Measurements from ENCODE around the gene HHIPL1.

The HHIPL1 gene

DNA sequence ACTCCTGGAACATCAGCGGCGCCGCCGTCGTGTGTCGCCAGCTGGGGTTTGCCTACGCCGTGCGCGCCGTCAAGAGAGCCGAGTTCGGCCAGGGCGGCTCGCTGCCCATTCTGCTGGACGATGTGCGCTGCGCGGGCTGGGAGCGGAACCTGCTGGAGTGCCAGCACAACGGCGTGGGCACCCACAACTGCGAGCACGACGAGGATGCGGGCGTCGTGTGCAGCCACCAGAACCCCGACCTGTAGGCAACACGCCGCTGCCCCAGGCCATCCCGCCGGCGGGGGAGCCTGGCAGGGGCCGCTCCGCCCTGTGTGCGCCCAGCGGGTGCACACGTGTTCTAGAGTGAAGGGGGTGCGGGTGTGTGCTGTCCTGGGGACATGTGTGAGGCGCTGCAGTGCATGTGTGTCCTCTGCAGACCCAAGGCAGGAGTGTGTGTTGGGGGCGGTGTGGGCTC is 30.5 kb downstream of the HHIPL1 start:
- H3K4me2 ChIP-seq (ENCODE audit: low read depth, low read length, poor library complexity, severe bottlenecking): no peak overlapping the region
- H4K20me1 ChIP-seq (ENCODE audit: low read depth, low read length): no peaks in the 10 kb centered on the region
- H3K9me2 ChIP-seq (replicated peaks; ENCODE audit: insufficient read depth, low read length): no peaks in the 10 kb centered on the region
- H3F3A ChIP-seq (ENCODE audit: insufficient read depth): no peaks in the 10 kb centered on the region
- no peak overlapping the region for H3K27ac ChIP-seq (ENCODE audit: low read depth, low read length)
- H3K9me3 ChIP-seq (ENCODE audit: insufficient read depth, low read length): peaks cover 6% of the 10 kb centered on the region; the same call in 1 of the 2 replicates
- no peaks in the 10 kb centered on the region for H3K36me3 ChIP-seq (ENCODE audit: low read length)
- H3K27me3 ChIP-seq (ENCODE audit: low read length): no peaks in the 10 kb centered on the region
- no peaks in the 10 kb centered on the region for H3K79me2 ChIP-seq (ENCODE audit: insufficient read depth, low read length)
- H3K4me3 ChIP-seq (ENCODE audit: insufficient read depth, low read length, poor library complexity, severe bottlenecking): no peak overlapping the region
- no peak overlapping the region for H2AFZ ChIP-seq (ENCODE audit: low read depth, low read length, severe bottlenecking)
- H3K9ac ChIP-seq (ENCODE audit: low read length): no peak overlapping the region
- TF ChIP-seq EZH2phosphoT487 (conservative IDR thresholded peaks at IDR 0.05; ENCODE audit: low read length): no peak
- TF ChIP-seq, protein P1, sequence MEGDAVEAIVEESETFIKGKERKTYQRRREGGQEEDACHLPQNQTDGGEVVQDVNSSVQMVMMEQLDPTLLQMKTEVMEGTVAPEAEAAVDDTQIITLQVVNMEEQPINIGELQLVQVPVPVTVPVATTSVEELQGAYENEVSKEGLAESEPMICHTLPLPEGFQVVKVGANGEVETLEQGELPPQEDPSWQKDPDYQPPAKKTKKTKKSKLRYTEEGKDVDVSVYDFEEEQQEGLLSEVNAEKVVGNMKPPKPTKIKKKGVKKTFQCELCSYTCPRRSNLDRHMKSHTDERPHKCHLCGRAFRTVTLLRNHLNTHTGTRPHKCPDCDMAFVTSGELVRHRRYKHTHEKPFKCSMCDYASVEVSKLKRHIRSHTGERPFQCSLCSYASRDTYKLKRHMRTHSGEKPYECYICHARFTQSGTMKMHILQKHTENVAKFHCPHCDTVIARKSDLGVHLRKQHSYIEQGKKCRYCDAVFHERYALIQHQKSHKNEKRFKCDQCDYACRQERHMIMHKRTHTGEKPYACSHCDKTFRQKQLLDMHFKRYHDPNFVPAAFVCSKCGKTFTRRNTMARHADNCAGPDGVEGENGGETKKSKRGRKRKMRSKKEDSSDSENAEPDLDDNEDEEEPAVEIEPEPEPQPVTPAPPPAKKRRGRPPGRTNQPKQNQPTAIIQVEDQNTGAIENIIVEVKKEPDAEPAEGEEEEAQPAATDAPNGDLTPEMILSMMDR (IDR thresholded peaks at IDR 0.05; ENCODE audit: insufficient read depth, low read length, poor library complexity, severe bottlenecking): no peak

DNA sequence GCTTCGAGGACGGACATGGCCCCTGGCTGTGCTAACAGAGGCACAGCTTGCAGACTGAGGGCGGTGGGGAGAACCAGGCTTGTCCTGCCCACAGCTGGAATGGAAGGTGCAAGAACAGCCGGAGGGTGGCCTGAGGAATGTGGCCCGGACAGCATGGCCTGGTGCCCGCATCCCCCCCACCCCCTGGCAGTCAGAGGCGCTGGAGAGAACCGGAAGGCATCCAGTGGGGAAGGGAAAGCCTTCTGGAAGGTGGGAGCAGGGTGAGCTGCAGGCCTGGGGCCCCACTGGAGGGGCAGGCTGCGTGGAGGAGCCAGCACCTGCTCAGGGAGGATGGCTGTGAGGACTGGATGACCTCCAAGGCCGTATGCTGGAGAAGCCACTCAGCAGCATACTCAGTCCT is 31.0 kb downstream of the HHIPL1 start:
- TF ChIP-seq, protein P1 (IDR thresholded peaks at IDR 0.05; ENCODE audit: insufficient read depth, low read length, poor library complexity, severe bottlenecking): no peak
- TF ChIP-seq EZH2phosphoT487 (conservative IDR thresholded peaks at IDR 0.05; ENCODE audit: low read length): no peak
- Histone ChIP-seq H3K9ac (ENCODE audit: low read length) (no peak overlapping the region), H4K20me1 (ENCODE audit: low read depth, low read length) (no peaks in the 10 kb centered on the region), H3K4me3 (ENCODE audit: insufficient read depth, low read length, poor library complexity, severe bottlenecking) (no peak overlapping the region), H3K9me3 (ENCODE audit: insufficient read depth, low read length) (peaks cover 6% of the 10 kb centered on the region; the same call in 1 of the 2 replicates), H3K36me3 (ENCODE audit: low read length) (no peaks in the 10 kb centered on the region), H3K27me3 (ENCODE audit: low read length) (no peaks in the 10 kb centered on the region), H3K79me2 (ENCODE audit: insufficient read depth, low read length) (no peaks in the 10 kb centered on the region), H3K27ac (ENCODE audit: low read depth, low read length) (no peak overlapping the region), H3F3A (ENCODE audit: insufficient read depth) (no peaks in the 10 kb centered on the region), H3K9me2 (replicated peaks; ENCODE audit: insufficient read depth, low read length) (no peaks in the 10 kb centered on the region), H3K4me2 (ENCODE audit: low read depth, low read length, poor library complexity, severe bottlenecking) (no peak overlapping the region), H2AFZ (ENCODE audit: low read depth, low read length, severe bottlenecking) (no peak overlapping the region)

DNA sequence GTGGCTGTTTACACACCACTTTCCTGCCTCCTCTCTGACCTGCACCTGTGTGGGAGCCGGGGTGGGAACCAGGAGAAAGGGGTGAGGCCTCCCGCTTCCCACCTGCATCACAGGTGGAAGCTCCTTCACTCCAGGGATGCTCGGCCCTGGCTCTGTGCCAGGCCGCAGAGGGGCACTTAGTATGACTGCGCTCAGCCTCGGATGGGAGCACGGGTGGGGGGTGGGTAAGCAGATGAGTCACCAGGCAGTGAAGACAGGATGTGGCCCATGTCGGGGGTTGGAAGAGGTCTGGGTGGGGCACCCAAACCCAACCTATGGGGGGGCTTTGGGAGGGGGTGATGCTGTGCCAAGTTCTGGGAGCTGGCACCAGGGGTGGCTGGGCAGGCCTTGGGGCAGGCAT is 31.7 kb downstream of the HHIPL1 start:
- Histone ChIP-seq H3K9me3 (ENCODE audit: insufficient read depth, low read length) (peaks cover 6% of the 10 kb centered on the region; the same call in 1 of the 2 replicates), H3K27ac (ENCODE audit: low read depth, low read length) (no peak overlapping the region), H3K79me2 (ENCODE audit: insufficient read depth, low read length) (no peaks in the 10 kb centered on the region), H3F3A (ENCODE audit: insufficient read depth) (no peaks in the 10 kb centered on the region), H2AFZ (ENCODE audit: low read depth, low read length, severe bottlenecking) (no peak overlapping the region), H3K36me3 (ENCODE audit: low read length) (no peaks in the 10 kb centered on the region), H3K9me2 (replicated peaks; ENCODE audit: insufficient read depth, low read length) (no peaks in the 10 kb centered on the region), H4K20me1 (ENCODE audit: low read depth, low read length) (no peaks in the 10 kb centered on the region), H3K4me3 (ENCODE audit: insufficient read depth, low read length, poor library complexity, severe bottlenecking) (no peak overlapping the region), H3K27me3 (ENCODE audit: low read length) (no peaks in the 10 kb centered on the region), H3K9ac (ENCODE audit: low read length) (no peak overlapping the region), H3K4me2 (ENCODE audit: low read depth, low read length, poor library complexity, severe bottlenecking) (no peak overlapping the region)
- TF ChIP-seq EZH2phosphoT487 (conservative IDR thresholded peaks at IDR 0.05; ENCODE audit: low read length): no peak
- TF ChIP-seq, protein P1 (IDR thresholded peaks at IDR 0.05; ENCODE audit: insufficient read depth, low read length, poor library complexity, severe bottlenecking): no peak
